Left lung (tissue), 10 donors: ENCODE measurements around the gene SIGLEC5. TPM values are rescaled to one million over a fixed set of nuclear protein-coding genes. Genes with fewer than 3 reads are reported as not detected.
A peak's percentile ranks its signal among the peaks of the same experiment; 100 is the strongest.

Experiments used
- ATAC-seq: fragments of 200-7000 bp; cut with Tn5 transposase; one replicate; pipeline ENCODE4 v1.9.1; 2020; ENCODE audit warnings: moderate library complexity
- DNase-seq, 4 donors: peaks; one replicate each; pipeline ENCODE4 v3.0.0-alpha.2; 2013 to 2020
- H3K27ac ChIP-seq, 2 donors: fragments of 200-600 bp; sonication (generic) in 1 of 2; one replicate each; pipeline versions ENCODE4 v1.5.0 to v1.8.0; 2020 to 2021
- H3K27me3 ChIP-seq, 2 donors: fragments of 200-600 bp; sonication (generic) in 1 of 2; one replicate each; pipeline versions ENCODE4 v1.5.0 to v1.8.0; 2020 to 2021
- H3K36me3 ChIP-seq, 2 donors: fragments of 200-600 bp; sonication (generic) in 1 of 2; one replicate each; pipeline versions ENCODE4 v1.5.0 to v1.8.0; 2020 to 2021
- H3K4me1 ChIP-seq, 2 donors: fragments of 200-600 bp; one replicate each; pipeline ENCODE4 v1.8.0; 2021
- H3K4me3 ChIP-seq, 2 donors: fragments of 200-600 bp; sonication (generic) in 1 of 2; one replicate each; pipeline versions ENCODE4 v1.5.0 to v1.8.0; 2020 to 2021; ENCODE audit warnings: mild to moderate bottlenecking in 1 of 2
- H3K9me3 ChIP-seq, 2 donors: fragments of 200-600 bp; sonication (generic) in 1 of 2; one replicate each; pipeline versions ENCODE4 v1.5.0 to v1.8.0; 2020 to 2021
- CTCF ChIP-seq, 2 donors: fragments of 200-600 bp; sonication (generic) in 1 of 2; IDR thresholded peaks; one replicate each; pipeline versions ENCODE4 v1.5.0 to v1.8.0; 2021; ENCODE audit warnings: antibody characterized with exemption in 2 of 2
- intact Hi-C, 2 donors: fragments of 100-400 bp; cut with DNase I; formaldehyde crosslinking; loops; one replicate each; pipeline versions ENCODE4 v1.11.2 to v1.14.2; 2022
- polyA plus RNA-seq, 6 donors: library from polyadenylated mRNA; unstranded; fragments of 120-200 nt; gene quantifications; one replicate each; pipeline ENCODE4 v1.2.1, GENCODE V29; 2013; ENCODE audit not compliant: insufficient read length in 6 of 6
- total RNA-seq, 2 donors: library from RNA; stranded (reverse); fragmentation: NEBNext Ultra II Directional; extraction: Animal tissue kit (Norgen Biotek cat#: 25700); gene quantifications; one replicate each; pipeline ENCODE4 v1.2.1, GENCODE V29; 2021
- donor health status: DM: no; HTN: yes; CAD: no.
- donor health status: DM: no; HTN: no; CAD: no.

SIGLEC5 gene
- total and polyA plus RNA-seq, 8 donors, result 0.50 to 11.0 (median 0.54) TPM; not detected in 3

GRCh38 chr19:51664131-51664530, 33.9 kb upstream of the SIGLEC5 start:
- Histone ChIP-seq H3K9me3 (peaks cover 0 to 2% of the 10 kb centered on the region in 2 donors), H3K4me3 (no peak overlapping the region), H3K36me3 (no peaks in the 10 kb centered on the region), H3K27ac (no peak overlapping the region), H3K27me3 (peaks cover 3 to 55% of the 10 kb centered on the region in 2 donors), H3K4me1 (peaks cover 0 to 7% of the 10 kb centered on the region in 2 donors)
- DNase-seq, result no peak
- TF ChIP-seq CTCF (IDR thresholded peaks at IDR 0.05), result no peak
- intact Hi-C loops, result no loop called here
- ATAC-seq, result no peak

- Histone ChIP-seq H3K27me3 (peaks cover 3 to 55% of the 10 kb centered on the region in 2 donors), H3K36me3 (no peaks in the 10 kb centered on the region), H3K4me3 (no peak overlapping the region), H3K27ac (no peak overlapping the region), H3K4me1 (peaks cover 0 to 10% of the 10 kb centered on the region in 2 donors), H3K9me3 (peaks cover 0 to 2% of the 10 kb centered on the region in 2 donors)
- intact Hi-C loops, result no loop called here
- ATAC-seq (no peak), DNase-seq (no peak)
- TF ChIP-seq CTCF (IDR thresholded peaks at IDR 0.05), result no peak
Observed at GRCh38 chr19:51663650-51664049, 33.4 kb upstream of the SIGLEC5 start.

GRCh38 chr19:51660975-51661600, 30.9 kb upstream of the SIGLEC5 start:
- Histone ChIP-seq H3K4me3 (no peak overlapping the region), H3K27me3 (peaks cover 3 to 51% of the 10 kb centered on the region in 2 donors), H3K27ac (no peak overlapping the region), H3K9me3 (peaks cover 0 to 2% of the 10 kb centered on the region in 2 donors), H3K4me1 (peaks cover 0 to 15% of the 10 kb centered on the region in 2 donors), H3K36me3 (no peaks in the 10 kb centered on the region)
- intact Hi-C loops, result no loop called here
- DNase-seq (peak in 3 of 4 donors; percentile 56 to 82 (median 78)), ATAC-seq (peak; percentile 89)
- TF ChIP-seq CTCF (IDR thresholded peaks at IDR 0.05), result peak; percentile 56 to 68

DNA sequence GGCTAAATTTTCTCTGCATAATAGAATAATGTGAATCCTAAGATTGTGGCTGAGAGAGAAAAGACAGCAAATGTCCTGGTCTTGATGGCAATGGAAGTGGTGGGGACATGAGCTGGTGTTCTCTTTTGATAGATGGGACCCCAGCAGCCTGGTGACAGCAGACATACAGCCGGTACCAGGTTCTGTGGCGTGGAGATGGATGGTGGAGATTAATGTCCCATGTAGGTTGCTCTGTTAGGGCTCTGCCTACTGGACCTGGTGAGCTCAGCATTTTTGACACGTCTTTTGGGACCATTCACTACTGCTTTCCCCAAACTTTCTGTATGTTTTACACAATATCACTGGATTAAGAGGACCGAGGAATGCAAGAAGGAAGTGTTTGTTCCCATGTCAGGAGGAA, 24.6 kb upstream of the SIGLEC5 start:
- H3K4me1 ChIP-seq, result peaks cover 0 to 42% of the 10 kb centered on the region in 2 donors
- no peak overlapping the region for H3K27ac ChIP-seq
- no peak for DNase-seq
- H3K27me3 ChIP-seq, result peaks cover 0 to 5% of the 10 kb centered on the region in 2 donors
- no peak for TF ChIP-seq CTCF (IDR thresholded peaks at IDR 0.05)
- no peak for ATAC-seq
- intact Hi-C loops, result loop anchor here in 1 of 2 donors (10.0 kb wide), 1 partner anchor 180 kb away; the partner anchor contains the start of gene CEACAM18
- no peaks in the 10 kb centered on the region for H3K36me3 ChIP-seq
- H3K4me3 ChIP-seq, result no peak overlapping the region
- H3K9me3 ChIP-seq, result no peaks in the 10 kb centered on the region

DNA sequence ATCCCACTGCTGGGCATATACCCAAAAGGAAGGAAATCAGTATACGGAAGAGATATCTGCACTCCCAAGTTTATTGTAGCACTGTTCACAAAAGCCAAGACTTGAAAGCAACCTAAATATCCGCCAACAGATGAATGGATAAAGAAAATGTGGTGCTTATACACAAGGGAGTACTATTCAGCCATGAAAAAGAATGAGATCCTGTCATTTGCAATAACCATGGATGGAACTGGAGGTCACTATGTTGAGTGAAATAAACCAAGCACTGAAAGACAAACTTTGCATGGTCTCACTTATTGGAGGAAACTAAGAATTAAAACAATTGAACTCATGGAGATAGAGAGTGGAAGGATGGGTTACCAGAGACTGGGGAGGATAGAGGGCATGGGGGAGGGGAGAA, 23.0 kb upstream of the SIGLEC5 start:
- peaks cover 0 to 47% of the 10 kb centered on the region in 2 donors for H3K4me1 ChIP-seq
- H3K9me3 ChIP-seq, result no peaks in the 10 kb centered on the region
- H3K4me3 ChIP-seq, result no peak overlapping the region
- H3K27me3 ChIP-seq, result peaks cover 0 to 14% of the 10 kb centered on the region in 2 donors
- TF ChIP-seq CTCF (IDR thresholded peaks at IDR 0.05), result no peak
- no peaks in the 10 kb centered on the region for H3K36me3 ChIP-seq
- no peak overlapping the region for H3K27ac ChIP-seq
- no peak for DNase-seq
- intact Hi-C loops, result loop anchor here in 1 of 2 donors (10.0 kb wide), 1 partner anchor 178 kb away; the partner anchor contains the start of gene CEACAM18
- ATAC-seq, result no peak
